ENCODE results near the gene ARHGAP27.
"Not testable (repeated sequence)": the region's sequence is repeated elsewhere in the genome, so short reads cannot be mapped to it uniquely, and the experiment has no call there.

GRCh38 chr17:45454341-45454740, 21.7 kb upstream of the ARHGAP27 start:
- not testable (repeated sequence) for TF ChIP-seq POLR2A (IDR thresholded peaks at IDR 0.05); EP300 (IDR thresholded peaks at IDR 0.05; ENCODE audit: low read depth)
- TF ChIP-seq, protein P1, sequence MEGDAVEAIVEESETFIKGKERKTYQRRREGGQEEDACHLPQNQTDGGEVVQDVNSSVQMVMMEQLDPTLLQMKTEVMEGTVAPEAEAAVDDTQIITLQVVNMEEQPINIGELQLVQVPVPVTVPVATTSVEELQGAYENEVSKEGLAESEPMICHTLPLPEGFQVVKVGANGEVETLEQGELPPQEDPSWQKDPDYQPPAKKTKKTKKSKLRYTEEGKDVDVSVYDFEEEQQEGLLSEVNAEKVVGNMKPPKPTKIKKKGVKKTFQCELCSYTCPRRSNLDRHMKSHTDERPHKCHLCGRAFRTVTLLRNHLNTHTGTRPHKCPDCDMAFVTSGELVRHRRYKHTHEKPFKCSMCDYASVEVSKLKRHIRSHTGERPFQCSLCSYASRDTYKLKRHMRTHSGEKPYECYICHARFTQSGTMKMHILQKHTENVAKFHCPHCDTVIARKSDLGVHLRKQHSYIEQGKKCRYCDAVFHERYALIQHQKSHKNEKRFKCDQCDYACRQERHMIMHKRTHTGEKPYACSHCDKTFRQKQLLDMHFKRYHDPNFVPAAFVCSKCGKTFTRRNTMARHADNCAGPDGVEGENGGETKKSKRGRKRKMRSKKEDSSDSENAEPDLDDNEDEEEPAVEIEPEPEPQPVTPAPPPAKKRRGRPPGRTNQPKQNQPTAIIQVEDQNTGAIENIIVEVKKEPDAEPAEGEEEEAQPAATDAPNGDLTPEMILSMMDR (IDR thresholded peaks at IDR 0.05), result not testable (repeated sequence)
